Lower leg skin (tissue), 3 donors: ENCODE measurements around the gene KDM1A.

Source experiments
- CTCF ChIP-seq, 3 donors: fragments of 450-650 bp; IDR thresholded peaks; one replicate each; pipeline ENCODE4 v1.5.1; 2016; ENCODE audit warnings: antibody characterized with exemption in 3 of 3, mild to moderate bottlenecking in 3 of 3, moderate library complexity in 2 of 3
- POLR2A ChIP-seq, 2 donors: fragments of 450-650 bp; IDR thresholded peaks; one replicate each; pipeline ENCODE4 v1.6.1; 2016 to 2017; ENCODE audit warnings: antibody characterized with exemption in 2 of 2, mild to moderate bottlenecking in 1 of 2, moderate library complexity in 1 of 2

GRCh38 chr1:23123528-23123927, 104.3 kb downstream of the KDM1A start:
- TF ChIP-seq CTCF (IDR thresholded peaks at IDR 0.05) (no peak), POLR2A (IDR thresholded peaks at IDR 0.05) (no peak)
